SU-DHL-6 (cell line): ENCODE data around the gene ERG.

Experiments
- CTCF ChIP-seq: fragments of 200-600 bp; sonication (generic); IDR thresholded peaks from one replicate; pipeline ENCODE4 v1.5.1; 2017; ENCODE audit warnings: antibody characterized with exemption, mild to moderate bottlenecking, low read length, moderate library complexity; ENCODE audit not compliant: insufficient read depth, poor library complexity, severe bottlenecking
- EZH2phosphoT487 ChIP-seq: fragments of 200-600 bp; sonication (generic), shearing (Covaris generic); conservative IDR thresholded peaks from 2 replicates; pipeline ENCODE4 v1.6.1; 2018; ENCODE audit warnings: mild to moderate bottlenecking, antibody characterized with exemption, low read length, moderate library complexity, mixed read lengths

- TF ChIP-seq CTCF = no peak
- TF ChIP-seq EZH2phosphoT487 = no peak
Observed at GRCh38 chr21:38495696-38496095, 2.6 kb downstream of the ERG start.
